A549 (cell line): Measurements from ENCODE around the gene TEC. TPM values are rescaled to one million over a fixed set of nuclear protein-coding genes. Genes with fewer than 3 reads are reported as not detected.

ENCODE experiments used
- ATAC-seq, 2 experiments: fragments of 200-7000 bp in 1 of 2; fragments of >200 bp in 1 of 2; cut with Nextera tagmentation in 1 of 2; cut with Tn5 transposase in 1 of 2; 3 replicates each; pipeline versions ENCODE4 v1.8.0 to v1.9.1; 2018 to 2020; ENCODE audit warnings: mild to moderate bottlenecking in 1 of 2, moderate library complexity in 1 of 2
- CTCF ChIA-PET: fragments of 300-600 bp; sonication (Branson Sonifier 250); formaldehyde crosslinking; extraction: SDS; loops from one replicate; lab custom pipeline; 2021; ENCODE audit warnings: antibody characterized with exemption, inconsistent platforms; lab: Yijun Ruan, JAX
- POLR2A ChIA-PET: fragments of 350-600 bp; formaldehyde crosslinking; extraction: SDS; loops from one replicate; lab custom pipeline; 2021; ENCODE audit warnings: antibody characterized with exemption, inconsistent platforms; lab: Yijun Ruan, JAX
- DNase-seq, 2 experiments: peaks; one replicate each; pipeline versions ENCODE4 v3.0.0 to v3.0.0-alpha.2; 2011 to 2016; ENCODE audit warnings: low read depth in 1 of 2, low spot score in 1 of 2
- FAIRE-seq: peaks from 2 replicates; lab custom pipeline; 2011; peaks lifted over from hg19 to GRCh38; lab: Jason Lieb, UNC
- H3K27ac ChIP-seq, 2 experiments: fragments of >200 bp; sonication (Bioruptor Twin); formaldehyde crosslinking; 3 replicates each; pipeline ENCODE4 v1.5.1; 2016 to 2017
- H3K4me1 ChIP-seq: fragments of >200 bp; sonication (Bioruptor Twin); formaldehyde crosslinking; 3 replicates; pipeline ENCODE4 v1.6.1; 2016
- H3K4me2 ChIP-seq: fragments of >200 bp; sonication (Bioruptor Twin); formaldehyde crosslinking; 3 replicates; pipeline ENCODE4 v1.6.1; 2016
- H3K4me3 ChIP-seq: fragments of >200 bp; sonication (Bioruptor Twin); formaldehyde crosslinking; 3 replicates; pipeline ENCODE4 v1.5.1; 2016
- H3K9me3 ChIP-seq: fragments of >200 bp; sonication (Bioruptor Twin); formaldehyde crosslinking; 3 replicates; pipeline ENCODE4 v1.6.1; 2016
- BHLHE40 ChIP-seq: IDR thresholded peaks from 2 replicates; pipeline ENCODE4 v1.6.1; 2012; ENCODE audit warnings: low read depth, low read length, inconsistent platforms
- CBX2 ChIP-seq: fragments of 200-600 bp; sonication (generic); IDR thresholded peaks from 2 replicates; pipeline ENCODE4 v1.6.1; 2016; ENCODE audit warnings: low read depth, mild to moderate bottlenecking, borderline replicate concordance
- CBX8 ChIP-seq: fragments of 200-600 bp; sonication (generic); IDR thresholded peaks from 2 replicates; pipeline ENCODE4 v1.6.1; 2016
- CTCF ChIP-seq: fragments of >200 bp; sonication (Bioruptor Twin); formaldehyde crosslinking; IDR thresholded peaks from 3 replicates; pipeline ENCODE4 v1.5.1; 2016
- EHF ChIP-seq: fragments of 250-450 bp; sonication (Bioruptor Pico); IDR thresholded peaks from 2 replicates; pipeline ENCODE4 v1.5.0; 2020; ENCODE audit warnings: mild to moderate bottlenecking
- ESRRA ChIP-seq: fragments of 150-350 bp; IDR thresholded peaks from 2 replicates; pipeline ENCODE4 v1.6.1; 2014; ENCODE audit warnings: mild to moderate bottlenecking, low read length, borderline replicate concordance
- FOXS1 ChIP-seq: fragments of 250-450 bp; sonication (Bioruptor Pico); IDR thresholded peaks from 2 replicates; pipeline ENCODE4 v1.5.0; 2020; ENCODE audit warnings: mild to moderate bottlenecking, moderate library complexity
- HES2 ChIP-seq: fragments of >200 bp; sonication (Bioruptor Twin); formaldehyde crosslinking; IDR thresholded peaks from 2 replicates; pipeline ENCODE4 v1.6.1; 2016
- HOXA7 ChIP-seq: fragments of 250-450 bp; sonication (Bioruptor Pico); IDR thresholded peaks from 2 replicates; pipeline ENCODE4 v1.5.0; 2020; ENCODE audit warnings: mild to moderate bottlenecking, moderate library complexity
- HOXB13 ChIP-seq: fragments of 250-450 bp; sonication (Bioruptor Pico); IDR thresholded peaks from 2 replicates; pipeline ENCODE4 v1.5.0; 2020; ENCODE audit warnings: low read depth, mild to moderate bottlenecking, moderate library complexity
- JUN ChIP-seq, 2 experiments: fragments of >200 bp; sonication (Bioruptor Twin); formaldehyde crosslinking; IDR thresholded peaks; 2 replicates in 1 of 2; 3 replicates in 1 of 2; pipeline ENCODE4 v1.6.1; 2016 to 2017
- KDM5A ChIP-seq: fragments of 200-600 bp; sonication (generic); IDR thresholded peaks from 2 replicates; pipeline ENCODE4 v1.6.1; 2016; ENCODE audit warnings: antibody characterized with exemption, mild to moderate bottlenecking
- MYC ChIP-seq: IDR thresholded peaks from 2 replicates; pipeline ENCODE4 v1.6.1; 2012; ENCODE audit warnings: mild to moderate bottlenecking, inconsistent platforms, low read length, improper control_type of control experiment, borderline replicate concordance
- POLR2A ChIP-seq: IDR thresholded peaks from 2 replicates; pipeline ENCODE4 v1.6.1; 2012; ENCODE audit warnings: mild to moderate bottlenecking, low read length
- RAD21 ChIP-seq, 2 experiments: fragments of >200 bp in 1 of 2; sonication (Bioruptor Twin) in 1 of 2; formaldehyde crosslinking in 1 of 2; IDR thresholded peaks in 1 of 2; conservative IDR thresholded peaks in 1 of 2; 2 replicates in 1 of 2; 3 replicates in 1 of 2; pipeline ENCODE4 v1.6.1; 2012 to 2018; ENCODE audit warnings: inconsistent platforms in 1 of 2
- RARB ChIP-seq: fragments of 250-450 bp; sonication (Bioruptor Pico); IDR thresholded peaks from 2 replicates; pipeline ENCODE4 v1.8.0; 2021; ENCODE audit warnings: mild to moderate bottlenecking, moderate library complexity
- REST ChIP-seq: fragments of 200-600 bp; sonication (generic); IDR thresholded peaks from 2 replicates; pipeline ENCODE4 v1.6.1; 2016; ENCODE audit warnings: antibody characterized with exemption, mild to moderate bottlenecking, moderate library complexity
- RFX5 ChIP-seq: fragments of 450-650 bp; IDR thresholded peaks from 2 replicates; pipeline ENCODE4 v1.7.1; 2014; ENCODE audit warnings: antibody characterized with exemption, mild to moderate bottlenecking, moderate library complexity
- RNF2 ChIP-seq: fragments of 200-600 bp; sonication (generic); IDR thresholded peaks from 2 replicates; pipeline ENCODE4 v1.6.1; 2016; ENCODE audit warnings: low read depth, mild to moderate bottlenecking, antibody characterized with exemption, moderate library complexity, borderline replicate concordance
- SREBF2 ChIP-seq: fragments of 450-650 bp; IDR thresholded peaks from 2 replicates; pipeline ENCODE4 v1.6.1; 2014; ENCODE audit warnings: mild to moderate bottlenecking, moderate library complexity
- USF2 ChIP-seq: fragments of 450-650 bp; IDR thresholded peaks from 2 replicates; pipeline ENCODE4 v1.6.1; 2014; ENCODE audit warnings: antibody characterized with exemption
- ZSCAN20 ChIP-seq: fragments of 250-450 bp; sonication (Bioruptor Pico); IDR thresholded peaks from 2 replicates; pipeline ENCODE4 v1.8.0; 2022; ENCODE audit warnings: mild to moderate bottlenecking, moderate library complexity
- WGBS: methylation state at CpG from one replicate; pipeline ENCODE4 v1.1.6; 2017; ENCODE audit errors: missing lambda C conversion rate; 5-methylcytosine and 5-hydroxymethylcytosine counted together
- polyA plus RNA-seq, 4 experiments: library from polyadenylated mRNA; depleted of rRNA in 3 of 4; stranded (reverse); fragments of >200 nt; fragmentation: RNase III in 1 of 4; extraction: RNeasy Plus Mini Kit Qiagen cat#74134 plus additional on column Dnase treatment in 1 of 4; gene quantifications; 2 replicates in 3 of 4; 3 replicates in 1 of 4; pipeline ENCODE4 v1.2.3, GENCODE V29; 2011 to 2017
- TF ChIP-seq, protein P1 (sequence below): fragments of 250-450 bp; sonication (Bioruptor Pico); IDR thresholded peaks from 2 replicates; pipeline ENCODE4 v1.5.0; 2020; ENCODE audit warnings: low read depth, mild to moderate bottlenecking, moderate library complexity

The TEC gene
- polyA plus RNA-seq, 2 of the 4 experiments (the other 2 are of a cell fraction), result 1.2 to 1.6 TPM

DNA sequence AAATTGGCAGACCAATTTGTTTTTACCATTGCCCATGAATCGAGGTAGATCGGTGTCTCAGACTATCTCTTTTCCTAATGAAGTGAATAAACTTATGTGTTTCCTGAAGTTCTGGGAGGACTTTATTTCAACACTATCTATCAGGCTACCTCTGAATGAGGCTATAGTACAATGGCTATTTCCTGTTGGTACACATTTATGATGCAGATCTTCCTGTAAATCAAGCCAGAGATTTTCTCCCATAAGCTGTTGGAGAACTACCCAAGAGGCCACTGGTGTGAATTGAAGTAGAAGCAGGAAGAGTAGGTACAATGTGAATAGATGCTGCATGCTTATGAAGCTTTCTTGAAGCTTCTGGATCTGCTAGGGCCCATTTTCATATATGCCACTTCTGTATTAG is 151.6 kb downstream of the TEC start:
- TF ChIP-seq, protein P1, sequence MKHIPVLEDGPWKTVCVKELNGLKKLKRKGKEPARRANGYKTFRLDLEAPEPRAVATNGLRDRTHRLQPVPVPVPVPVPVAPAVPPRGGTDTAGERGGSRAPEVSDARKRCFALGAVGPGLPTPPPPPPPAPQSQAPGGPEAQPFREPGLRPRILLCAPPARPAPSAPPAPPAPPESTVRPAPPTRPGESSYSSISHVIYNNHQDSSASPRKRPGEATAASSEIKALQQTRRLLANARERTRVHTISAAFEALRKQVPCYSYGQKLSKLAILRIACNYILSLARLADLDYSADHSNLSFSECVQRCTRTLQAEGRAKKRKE (CRISPR knock-in tag), result no peak
- no peak for TF ChIP-seq BHLHE40
- TF ChIP-seq POLR2A, result no peak
- no peak for TF ChIP-seq EHF (CRISPR knock-in tag)
- TF ChIP-seq SREBF2, result no peak
- TF ChIP-seq ZSCAN20 (CRISPR knock-in tag), result no peak
- TF ChIP-seq KDM5A, result no peak
- FAIRE-seq (no peak), ATAC-seq (no peak), DNase-seq (no peak)
- Histone ChIP-seq H3K4me2 (no peak overlapping the region), H3K4me1 (no peaks in the 10 kb centered on the region), H3K4me3 (no peak overlapping the region), H3K9me3 (no peaks in the 10 kb centered on the region), H3K27ac (no peak overlapping the region)
- ChIA-PET CTCF (interaction anchor here (1.1 to 2.4 kb wide), 2 partner anchors 9 to 10 kb away, joined by 3 to 9 read pairs; no protein-coding TSS in a partner anchor), POLR2A (no interaction called here)
- 64% methylated on average over 2 of the region's 2 CpGs for WGBS

DNA sequence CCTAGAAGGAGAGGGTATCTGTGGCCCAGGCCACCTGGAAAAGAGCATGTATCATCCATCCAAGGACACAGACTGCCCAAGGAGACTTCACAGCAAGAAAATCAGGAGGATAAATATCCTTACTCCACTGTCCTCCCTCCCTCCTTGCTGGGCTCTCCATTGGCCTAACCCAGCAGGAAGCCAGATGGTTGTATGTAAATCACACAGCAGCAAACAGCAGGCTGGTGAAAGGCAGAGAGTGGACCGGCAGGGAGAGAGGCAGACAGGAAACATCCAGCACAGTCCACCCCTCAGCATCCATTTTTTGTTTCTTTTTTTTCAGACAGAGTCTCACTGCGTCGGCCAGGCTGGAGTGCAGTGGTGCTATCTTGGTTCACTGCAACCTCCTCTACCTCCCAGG is 153.1 kb downstream of the TEC start:
- Histone ChIP-seq H3K4me2 (no peak overlapping the region), H3K27ac (no peak overlapping the region), H3K4me1 (no peaks in the 10 kb centered on the region), H3K4me3 (no peak overlapping the region), H3K9me3 (no peaks in the 10 kb centered on the region)
- ATAC-seq (no peak), FAIRE-seq (no peak), DNase-seq (no peak)
- TF ChIP-seq POLR2A (no peak), RFX5 (no peak), ESRRA (no peak), CTCF (no peak), JUN (IDR thresholded peaks at IDR 0.05) (no peak), REST (no peak), EHF (CRISPR knock-in tag) (no peak), CBX8 (no peak), CBX2 (no peak)
- ChIA-PET CTCF (interaction anchor here (2.4 kb wide), 1 partner anchor 11 kb away, joined by 9 read pairs; no protein-coding TSS in a partner anchor), POLR2A (no interaction called here)
- WGBS, result 77% methylated on average over 3 of the region's 3 CpGs

DNA sequence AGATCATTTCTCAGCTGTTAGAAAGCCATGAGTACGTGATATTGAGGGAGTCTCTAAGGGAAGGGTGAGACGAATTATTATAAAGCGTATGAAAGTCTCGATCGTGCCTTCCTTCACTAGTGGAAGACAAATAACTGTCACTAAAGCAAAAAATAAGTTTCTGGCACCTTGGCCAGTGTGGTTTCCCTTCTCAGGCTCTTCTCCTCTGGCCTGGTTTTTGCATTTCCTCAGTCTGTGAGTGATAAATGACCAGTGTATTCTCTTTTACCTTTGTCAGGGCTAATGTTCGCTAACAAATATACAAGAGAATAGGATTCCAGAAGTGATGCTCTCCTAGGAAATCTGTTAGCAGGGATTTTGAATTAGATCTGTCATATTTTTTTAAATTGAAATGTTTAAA is 155.2 kb downstream of the TEC start:
- Histone ChIP-seq H3K27ac (no peak overlapping the region), H3K9me3 (no peaks in the 10 kb centered on the region), H3K4me1 (no peaks in the 10 kb centered on the region), H3K4me2 (no peak overlapping the region), H3K4me3 (no peak overlapping the region)
- TF ChIP-seq HOXB13 (no peak), CBX8 (no peak), FOXS1 (CRISPR knock-in tag) (no peak), HOXA7 (CRISPR knock-in tag) (no peak), HES2 (no peak), USF2 (no peak), BHLHE40 (no peak), RNF2 (no peak), ZSCAN20 (CRISPR knock-in tag) (no peak), RARB (CRISPR knock-in tag) (no peak), CBX2 (no peak), MYC (no peak), RAD21 (conservative IDR thresholded peaks at IDR 0.05 in 1 of 2, IDR thresholded peaks at IDR 0.05 in 1 of 2) (no peak)
- TF ChIP-seq, protein P1 (CRISPR knock-in tag), result no peak
- ChIA-PET CTCF (no interaction called here), POLR2A (no interaction called here)
- FAIRE-seq (no peak), DNase-seq (no peak), ATAC-seq (no peak)
- 88% methylated on average over 6 of the region's 6 CpGs for WGBS
